ENCODE measurements around the gene CAGE1.
A peak's percentile ranks its signal among the peaks of the same experiment; 100 is the strongest.

The CAGE1 gene

GRCh38 chr6:7389451-7390225, at the start of gene CAGE1, which contains the start of gene RIOK1:
Gene CAGE1 (minus strand): TSS chr6:7389742. CDS start chr6:7387173, 2,569 bp downstream.
Gene RIOK1 (plus strand): TSS chr6:7389808. CDS start chr6:7390003, 195 bp downstream.
- DNase-seq (ENCODE audit: low read depth): peak; percentile 90

GRCh38 chr6:7439228-7439627, 49.7 kb upstream of the CAGE1 start:
- no peak for DNase-seq (ENCODE audit: low read depth)

- DNase-seq (ENCODE audit: low read depth): no peak
These were observed 48.5 kb upstream of the CAGE1 start for GRCh38 chr6:7438011-7438410.

- DNase-seq (ENCODE audit: low read depth): no peak
These were observed 45.1 kb upstream of the CAGE1 start for GRCh38 chr6:7434672-7435071.

- DNase-seq (ENCODE audit: low read depth): no peak
These were observed 43.6 kb upstream of the CAGE1 start for GRCh38 chr6:7433121-7433617.

- no peak for DNase-seq (ENCODE audit: low read depth)
These were observed 43.0 kb upstream of the CAGE1 start for GRCh38 chr6:7432391-7433120.

GRCh38 chr6:7431674-7432390, 42.3 kb upstream of the CAGE1 start:
- no peak for DNase-seq (ENCODE audit: low read depth)

GRCh38 chr6:7431313-7431673, 41.8 kb upstream of the CAGE1 start:
- DNase-seq (ENCODE audit: low read depth): no peak

- no peak for DNase-seq (ENCODE audit: low read depth)
These were observed 37.1 kb upstream of the CAGE1 start for GRCh38 chr6:7426447-7427169.

GRCh38 chr6:7425808-7426190, 36.3 kb upstream of the CAGE1 start:
- no peak for DNase-seq (ENCODE audit: low read depth)

- no peak for DNase-seq (ENCODE audit: low read depth)
These were observed 35.6 kb upstream of the CAGE1 start for GRCh38 chr6:7424967-7425807.

- no peak for DNase-seq (ENCODE audit: low read depth)
These were observed 34.5 kb upstream of the CAGE1 start for GRCh38 chr6:7424058-7424457.

- DNase-seq (ENCODE audit: low read depth): no peak
These were observed 31.5 kb upstream of the CAGE1 start for GRCh38 chr6:7421066-7421465.

- no peak for DNase-seq (ENCODE audit: low read depth)
These were observed 29.5 kb upstream of the CAGE1 start for GRCh38 chr6:7419065-7419464.

- no peak for DNase-seq (ENCODE audit: low read depth)
These were observed 28.8 kb upstream of the CAGE1 start for GRCh38 chr6:7418238-7418905.

- DNase-seq (ENCODE audit: low read depth): no peak
These were observed 28.1 kb upstream of the CAGE1 start for GRCh38 chr6:7417684-7418083.

GRCh38 chr6:7414811-7415210, 25.3 kb upstream of the CAGE1 start:
- no peak for DNase-seq (ENCODE audit: low read depth)

- no peak for DNase-seq (ENCODE audit: low read depth)
These were observed 23.7 kb upstream of the CAGE1 start for GRCh38 chr6:7413151-7413823.

GRCh38 chr6:7411328-7411727, 21.8 kb upstream of the CAGE1 start:
- DNase-seq (ENCODE audit: low read depth): no peak

- DNase-seq (ENCODE audit: low read depth): no peak
These were observed 21.3 kb upstream of the CAGE1 start for GRCh38 chr6:7410851-7411250.

All from stimulated activated CD8-positive, alpha-beta memory T cell treated with anti-CD3 and anti-CD28 coated beads, Interleukin-15, amount 100 ng/mL, for 24 hours (primary cell).